Panc1 (cell line): ENCODE data around the gene LAG3. TPM values are rescaled to one million over a fixed set of nuclear protein-coding genes. Genes with fewer than 3 reads are reported as not detected.

Source experiments
- ATAC-seq: fragments of 200-7000 bp; cut with Tn5 transposase; 2 replicates; pipeline ENCODE4 v1.9.1; 2020; ENCODE audit warnings: mild to moderate bottlenecking, moderate library complexity
- Bru-seq: library from RNA; stranded (reverse); fragments of 400-500 nt; gene quantifications from one replicate; lab custom pipeline; 2021; lab: Mats Ljungman, UMichigan
- BruChase-seq, 2 experiments: library from RNA; stranded (reverse); fragments of 400-500 nt; gene quantifications; one replicate each; lab custom pipeline; 2021; lab: Mats Ljungman, UMichigan
- BruUV-seq: library from RNA; stranded (reverse); fragments of 400-500 nt; replicated peaks from 2 replicates; lab custom pipeline; 2021; lab: Mats Ljungman, UMichigan
- CTCF ChIA-PET: fragments of 300-600 bp; sonication (Branson Sonifier 250); formaldehyde crosslinking; loops from one replicate; lab custom pipeline; 2022; ENCODE audit warnings: antibody characterized with exemption; lab: Charles Lee
- POLR2A ChIA-PET: fragments of 300-600 bp; sonication (Branson Sonifier 250); formaldehyde crosslinking; loops from one replicate; lab custom pipeline; 2022; ENCODE audit warnings: antibody characterized with exemption; lab: Charles Lee
- DNase-seq: peaks from one replicate; pipeline ENCODE4 v3.0.0-alpha.2; 2010; ENCODE audit warnings: low read depth, low spot score
- H3K27ac ChIP-seq: 2 replicates; pipeline ENCODE4 v1.5.1; 2011; ENCODE audit warnings: mild to moderate bottlenecking, low read length, inconsistent platforms
- H3K27me3 ChIP-seq: fragments of 200-500 bp; sonication (Bioruptor generic); 2 replicates; pipeline ENCODE4 v1.6.0; 2014; ENCODE audit warnings: low read length, inconsistent platforms; ENCODE audit not compliant: control insufficient read depth, insufficient read depth
- H3K36me3 ChIP-seq: fragments of 200-500 bp; sonication (Bioruptor generic); 2 replicates; pipeline ENCODE4 v1.5.1; 2014; ENCODE audit warnings: inconsistent platforms, mild to moderate bottlenecking, low read length, moderate library complexity; ENCODE audit not compliant: control insufficient read depth, insufficient read depth
- H3K4me1 ChIP-seq: 2 replicates; pipeline ENCODE4 v1.5.1; 2011; ENCODE audit warnings: inconsistent platforms, mild to moderate bottlenecking, low read length, moderate library complexity; ENCODE audit not compliant: control insufficient read depth, insufficient read depth
- H3K4me3 ChIP-seq, 2 experiments: 2 replicates each; pipeline ENCODE4 v1.5.1; 2011 to 2012; ENCODE audit warnings: low read depth in 2 of 2, low read length in 2 of 2, mild to moderate bottlenecking in 2 of 2, inconsistent platforms in 1 of 2, moderate library complexity in 1 of 2
- H3K9me3 ChIP-seq: fragments of 200-500 bp; sonication (Bioruptor generic); 2 replicates; pipeline ENCODE4 v1.5.1; 2014; ENCODE audit warnings: low read depth, mild to moderate bottlenecking, inconsistent platforms, low read length, moderate library complexity; ENCODE audit not compliant: control insufficient read depth, insufficient read depth
- CTCF ChIP-seq: fragments of 450-650 bp; IDR thresholded peaks from 2 replicates; pipeline ENCODE4 v1.5.1; 2017; ENCODE audit warnings: mild to moderate bottlenecking
- POLR2AphosphoS5 ChIP-seq: IDR thresholded peaks from 2 replicates; pipeline ENCODE4 v1.6.1; 2012; ENCODE audit warnings: mild to moderate bottlenecking, low read depth, low read length, moderate library complexity
- SIN3A ChIP-seq: IDR thresholded peaks from 2 replicates; pipeline ENCODE4 v1.6.1; 2012; ENCODE audit warnings: low read depth, mild to moderate bottlenecking, low read length, moderate library complexity, borderline replicate concordance; ENCODE audit not compliant: insufficient read depth
- TCF7L2 ChIP-seq: IDR thresholded peaks from 2 replicates; pipeline ENCODE4 v1.6.1; 2011; ENCODE audit warnings: mild to moderate bottlenecking, low read depth, low read length, inconsistent platforms
- in situ Hi-C: cut with HindIII; loops from 2 replicates; pipeline ENCODE4 v1.10.0; 2016; ENCODE audit warnings: low sequenced_read_pairs, low pct_unique_long_range_greater_than_20kb
- intact Hi-C: fragments of 100-400 bp; cut with micrococcal nuclease; formaldehyde crosslinking; loops from one replicate; pipeline ENCODE4 v1.10.0; 2022; ENCODE audit not compliant: unreplicated experiment
- long read RNA-seq: library from polyadenylated mRNA; unstranded; transcript quantifications from one replicate; pipeline ENCODE4 v2.0.0, GENCODE V29; 2021; ENCODE audit not compliant: unreplicated experiment
- polyA plus RNA-seq: library from polyadenylated mRNA; unstranded; fragments of >200 nt; gene quantifications from one replicate; pipeline ENCODE4 v1.2.1, GENCODE V29; 2012; ENCODE audit warnings: missing spikeins; ENCODE audit not compliant: insufficient read length
- total RNA-seq: library from RNA; stranded (reverse); gene quantifications from one replicate; pipeline ENCODE4 v1.2.1, GENCODE V29; 2021; ENCODE audit not compliant: unreplicated experiment
- TF ChIP-seq, protein P1 (sequence below), 2 experiments: IDR thresholded peaks; 2 replicates each; pipeline ENCODE4 v1.6.1; 2011 to 2012; ENCODE audit warnings: low read depth in 2 of 2, control low read depth in 1 of 2, low read length in 1 of 2, mild to moderate bottlenecking in 1 of 2, moderate library complexity in 1 of 2; ENCODE audit not compliant: insufficient read depth in 1 of 2

LAG3 gene
- total RNA-seq (2.7 TPM), Bru-seq, nascent RNA (percentile 37 among the genes with signal in this experiment), BruChase-seq, experiment 1, labeled RNA remaining after a 2-hour chase (percentile 37 among the genes with signal in this experiment), BruChase-seq, experiment 2, labeled RNA remaining after a 6-hour chase (percentile 35 among the genes with signal in this experiment)
- polyA plus RNA-seq, result 2.7 TPM
- long read RNA-seq, partial matches to known transcripts, result 1 of 2 reads
- long read RNA-seq, other reads (novel, unspliced or antisense), result 0 of 2 reads

DNA sequence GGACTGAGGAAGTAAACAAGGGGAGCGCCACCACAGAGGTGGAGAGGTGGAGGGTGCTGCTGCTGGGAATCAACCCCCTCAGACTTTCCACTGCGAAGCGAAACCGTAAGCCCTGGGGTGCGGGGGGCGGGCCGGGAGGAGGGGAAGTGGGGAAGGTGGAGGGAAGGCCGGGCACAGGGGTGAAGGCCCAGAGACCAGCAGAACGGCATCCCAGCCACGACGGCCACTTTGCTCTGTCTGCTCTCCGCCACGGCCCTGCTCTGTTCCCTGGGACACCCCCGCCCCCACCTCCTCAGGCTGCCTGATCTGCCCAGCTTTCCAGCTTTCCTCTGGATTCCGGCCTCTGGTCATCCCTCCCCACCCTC, at the start of gene LAG3:
LAG3 (plus strand) TSS at position 190 of the 365 bp plus-strand sequence. CDS start 333 bp downstream, outside the sequence.
- Histone ChIP-seq H3K27ac (no peak within 1 kb of the TSS), H3K27me3 (no peaks in the 10 kb centered on the region), H3K36me3 (no peaks in the 10 kb centered on the region; the same call in 1 of the 2 replicates), H3K4me1 (peaks cover 27% of the 10 kb centered on the region), H3K9me3 (no peaks in the 10 kb centered on the region), H3K4me3 (no peak within 1 kb of the TSS)
- ATAC-seq, result peak; percentile 49
- POLR2A ChIA-PET, result interaction anchor here (0.6 to 0.8 kb wide), 3 partner anchors 11 to 80 kb away, joined by 3 to 15 read pairs (median 5); partner anchors contain the start of genes MLF2 and USP5
- in situ Hi-C loops, result no loop called here
- no TSS peak for BruUV-seq
- TF ChIP-seq POLR2AphosphoS5, result no peak
- CTCF ChIA-PET, result interaction anchor here (0.5 kb wide), 1 partner anchor 29 kb away, joined by 7 read pairs; no protein-coding TSS in a partner anchor
- intact Hi-C loops, result no loop called here
- no peak for DNase-seq

GRCh38 chr12:6722863-6723262, 49.5 kb upstream of the LAG3 start:
- CTCF ChIA-PET, result no interaction called here
- intact Hi-C loops (no loop called here), in situ Hi-C loops (no loop called here)
- Histone ChIP-seq H3K36me3 (peaks cover 3% of the 10 kb centered on the region; the same call in 1 of the 2 replicates), H3K27me3 (no peaks in the 10 kb centered on the region), H3K9me3 (no peaks in the 10 kb centered on the region), H3K4me1 (peaks cover 3% of the 10 kb centered on the region; the same call in 1 of the 2 replicates), H3K4me3 (peak overlapping the region; percentile 57 to 80; a peak in 3 of 4 replicates), H3K27ac (peak overlapping the region; percentile 94; the same call in 1 of the 2 replicates)
- no peak for ATAC-seq
- BruUV-seq, result no TSS peak
- DNase-seq, result no peak
- TF ChIP-seq, protein P1, sequence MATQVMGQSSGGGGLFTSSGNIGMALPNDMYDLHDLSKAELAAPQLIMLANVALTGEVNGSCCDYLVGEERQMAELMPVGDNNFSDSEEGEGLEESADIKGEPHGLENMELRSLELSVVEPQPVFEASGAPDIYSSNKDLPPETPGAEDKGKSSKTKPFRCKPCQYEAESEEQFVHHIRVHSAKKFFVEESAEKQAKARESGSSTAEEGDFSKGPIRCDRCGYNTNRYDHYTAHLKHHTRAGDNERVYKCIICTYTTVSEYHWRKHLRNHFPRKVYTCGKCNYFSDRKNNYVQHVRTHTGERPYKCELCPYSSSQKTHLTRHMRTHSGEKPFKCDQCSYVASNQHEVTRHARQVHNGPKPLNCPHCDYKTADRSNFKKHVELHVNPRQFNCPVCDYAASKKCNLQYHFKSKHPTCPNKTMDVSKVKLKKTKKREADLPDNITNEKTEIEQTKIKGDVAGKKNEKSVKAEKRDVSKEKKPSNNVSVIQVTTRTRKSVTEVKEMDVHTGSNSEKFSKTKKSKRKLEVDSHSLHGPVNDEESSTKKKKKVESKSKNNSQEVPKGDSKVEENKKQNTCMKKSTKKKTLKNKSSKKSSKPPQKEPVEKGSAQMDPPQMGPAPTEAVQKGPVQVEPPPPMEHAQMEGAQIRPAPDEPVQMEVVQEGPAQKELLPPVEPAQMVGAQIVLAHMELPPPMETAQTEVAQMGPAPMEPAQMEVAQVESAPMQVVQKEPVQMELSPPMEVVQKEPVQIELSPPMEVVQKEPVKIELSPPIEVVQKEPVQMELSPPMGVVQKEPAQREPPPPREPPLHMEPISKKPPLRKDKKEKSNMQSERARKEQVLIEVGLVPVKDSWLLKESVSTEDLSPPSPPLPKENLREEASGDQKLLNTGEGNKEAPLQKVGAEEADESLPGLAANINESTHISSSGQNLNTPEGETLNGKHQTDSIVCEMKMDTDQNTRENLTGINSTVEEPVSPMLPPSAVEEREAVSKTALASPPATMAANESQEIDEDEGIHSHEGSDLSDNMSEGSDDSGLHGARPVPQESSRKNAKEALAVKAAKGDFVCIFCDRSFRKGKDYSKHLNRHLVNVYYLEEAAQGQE (IDR thresholded peaks at IDR 0.05; ENCODE audit: insufficient read depth in 1 of 2, low read depth in 2 of 2, low read length in 1 of 2), result no peak
- TF ChIP-seq POLR2AphosphoS5 (no peak), TCF7L2 (no peak), SIN3A (no peak), CTCF (no peak)
- POLR2A ChIA-PET, result no interaction called here
